Kidney (tissue), 14 donors: ENCODE measurements around the gene NDUFB2. TPM values are rescaled to one million over a fixed set of nuclear protein-coding genes. Genes with fewer than 3 reads are reported as not detected.
A peak's percentile ranks its signal among the peaks of the same experiment; 100 is the strongest.

Source experiments
- DNase-seq, 5 donors: peaks; one replicate each; pipeline ENCODE4 v3.0.0-alpha.2; 2013 to 2020
- FAIRE-seq: peaks from 2 replicates; lab custom pipeline; 2012; peaks lifted over from hg19 to GRCh38; lab: Jason Lieb, UNC
- H3K27ac ChIP-seq, 2 donors: one replicate each; pipeline ENCODE4 v1.7.0; 2013; ENCODE audit warnings: low read depth in 2 of 2, low read length in 2 of 2, inconsistent platforms in 1 of 2
- H3K27me3 ChIP-seq: one replicate; pipeline ENCODE4 v1.7.1; 2013; ENCODE audit warnings: low read length, inconsistent platforms; ENCODE audit not compliant: control insufficient read depth, insufficient read depth
- H3K36me3 ChIP-seq, 3 donors: one replicate each; pipeline versions ENCODE4 v1.7.0 to v1.7.1; 2013; ENCODE audit warnings: low read length in 3 of 3, control low read depth in 1 of 3, inconsistent platforms in 1 of 3; ENCODE audit not compliant: insufficient read depth in 3 of 3, control insufficient read depth in 2 of 3
- H3K4me1 ChIP-seq, 3 donors: one replicate each; pipeline versions ENCODE4 v1.7.0 to v1.7.1; 2013; ENCODE audit warnings: low read length in 3 of 3, inconsistent platforms in 1 of 3, low read depth in 1 of 3; ENCODE audit not compliant: control insufficient read depth in 2 of 3, insufficient read depth in 2 of 3
- H3K4me3 ChIP-seq, 3 donors: one replicate each; pipeline versions ENCODE4 v1.7.0 to v1.8.1; 2013; ENCODE audit warnings: low read length in 3 of 3, control low read depth in 1 of 3, inconsistent platforms in 1 of 3
- H3K9ac ChIP-seq, 3 donors: one replicate each; pipeline versions ENCODE4 v1.7.0 to v1.7.1; 2013; ENCODE audit warnings: low read length in 3 of 3, control low read depth in 1 of 3, inconsistent platforms in 1 of 3
- H3K9me3 ChIP-seq, 3 donors: one replicate each; pipeline versions ENCODE4 v1.7.0 to v1.7.1; 2013; ENCODE audit warnings: low read length in 3 of 3, control low read depth in 1 of 3, inconsistent platforms in 1 of 3; ENCODE audit not compliant: control insufficient read depth in 2 of 3, insufficient read depth in 1 of 3
- intact Hi-C: fragments of 100-400 bp; cut with DNase I; formaldehyde crosslinking; loops from one replicate; pipeline ENCODE4 v1.11.1; 2022
- polyA plus RNA-seq: library from polyadenylated mRNA; stranded (reverse); fragments of 350-450 nt; fragmentation: Illumina TruSeq; extraction: RNeasy Lipid Tissue Mini Kit (QIAGEN cat#74804); gene quantifications from one replicate; pipeline ENCODE4 v1.2.3, GENCODE V29; 2014; ENCODE audit warnings: low read depth, low replicate concordance; ENCODE audit not compliant: insufficient read depth
- total RNA-seq: library from RNA; stranded (reverse); fragmentation: NEBNext Ultra II Directional; extraction: Animal tissue kit (Norgen Biotek cat#: 25700); gene quantifications from one replicate; pipeline ENCODE4 v1.2.1, GENCODE V29; 2021
- TF ChIP-seq, protein P1 (sequence below): IDR thresholded peaks from 3 replicates; pipeline ENCODE4 v1.5.1; 2012; ENCODE audit warnings: mild to moderate bottlenecking, moderate library complexity, borderline replicate concordance; ENCODE audit not compliant: insufficient read depth; ENCODE audit errors: extremely low read depth
- donor health status: control.
- donor health status: control.
- donor health status: control.
- donor health status: control.
- donor health status: control.
- donor health status: DM: yes; HTN: yes; CAD: no.
- donor health status: Normal renal cell carcinoma (clear cell type).

The NDUFB2 gene
- total and polyA plus RNA-seq, 2 donors from 2014 or later: 255 to 998 TPM

DNA sequence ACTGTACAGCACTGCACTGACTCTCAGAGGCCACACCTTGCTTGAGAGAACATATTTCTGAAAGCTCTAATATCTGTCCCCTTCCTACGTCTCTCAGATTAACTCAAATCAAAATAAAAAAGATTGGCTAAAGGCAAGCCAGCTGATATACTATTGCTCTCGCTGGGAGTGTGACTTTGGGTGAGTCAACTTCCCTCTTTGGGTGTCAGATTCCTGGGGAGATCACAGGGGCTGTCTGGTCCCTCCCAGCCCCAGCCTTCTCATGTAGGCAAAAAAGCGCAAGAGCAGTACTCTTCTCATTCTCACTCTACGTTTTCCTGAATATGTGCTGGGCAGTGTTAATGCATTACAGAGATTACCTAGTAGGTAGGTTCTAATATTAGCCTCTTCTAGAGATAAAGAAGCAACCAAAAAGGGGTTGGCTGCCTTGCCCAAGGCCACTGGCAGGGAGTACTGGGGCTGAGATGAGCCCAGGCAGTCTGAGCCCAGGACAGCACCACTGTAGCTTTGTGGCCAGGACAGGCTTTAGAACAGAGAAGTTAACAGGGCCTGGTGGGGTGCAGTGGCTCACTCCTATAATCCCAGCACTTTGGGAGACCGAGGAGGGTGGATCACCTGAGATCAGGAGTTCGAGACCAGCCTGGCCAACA is 46.8 kb upstream of the NDUFB2 start:
- H3K36me3 ChIP-seq: no peaks in the 10 kb centered on the region
- DNase-seq: no peak
- FAIRE-seq: no peak
- intact Hi-C loops: loop anchor here (5.0 kb wide), 1 partner anchor 132 kb away; no protein-coding TSS in a partner anchor
- H3K4me1 ChIP-seq: peaks cover 0 to 3% (median 2%) of the 10 kb centered on the region in 3 donors
- no peak overlapping the region for H3K27ac ChIP-seq
- H3K9ac ChIP-seq: no peak overlapping the region
- no peaks in the 10 kb centered on the region for H3K9me3 ChIP-seq
- no peaks in the 10 kb centered on the region for H3K27me3 ChIP-seq
- TF ChIP-seq, protein P1, sequence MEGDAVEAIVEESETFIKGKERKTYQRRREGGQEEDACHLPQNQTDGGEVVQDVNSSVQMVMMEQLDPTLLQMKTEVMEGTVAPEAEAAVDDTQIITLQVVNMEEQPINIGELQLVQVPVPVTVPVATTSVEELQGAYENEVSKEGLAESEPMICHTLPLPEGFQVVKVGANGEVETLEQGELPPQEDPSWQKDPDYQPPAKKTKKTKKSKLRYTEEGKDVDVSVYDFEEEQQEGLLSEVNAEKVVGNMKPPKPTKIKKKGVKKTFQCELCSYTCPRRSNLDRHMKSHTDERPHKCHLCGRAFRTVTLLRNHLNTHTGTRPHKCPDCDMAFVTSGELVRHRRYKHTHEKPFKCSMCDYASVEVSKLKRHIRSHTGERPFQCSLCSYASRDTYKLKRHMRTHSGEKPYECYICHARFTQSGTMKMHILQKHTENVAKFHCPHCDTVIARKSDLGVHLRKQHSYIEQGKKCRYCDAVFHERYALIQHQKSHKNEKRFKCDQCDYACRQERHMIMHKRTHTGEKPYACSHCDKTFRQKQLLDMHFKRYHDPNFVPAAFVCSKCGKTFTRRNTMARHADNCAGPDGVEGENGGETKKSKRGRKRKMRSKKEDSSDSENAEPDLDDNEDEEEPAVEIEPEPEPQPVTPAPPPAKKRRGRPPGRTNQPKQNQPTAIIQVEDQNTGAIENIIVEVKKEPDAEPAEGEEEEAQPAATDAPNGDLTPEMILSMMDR: no peak
- no peak overlapping the region for H3K4me3 ChIP-seq

DNA sequence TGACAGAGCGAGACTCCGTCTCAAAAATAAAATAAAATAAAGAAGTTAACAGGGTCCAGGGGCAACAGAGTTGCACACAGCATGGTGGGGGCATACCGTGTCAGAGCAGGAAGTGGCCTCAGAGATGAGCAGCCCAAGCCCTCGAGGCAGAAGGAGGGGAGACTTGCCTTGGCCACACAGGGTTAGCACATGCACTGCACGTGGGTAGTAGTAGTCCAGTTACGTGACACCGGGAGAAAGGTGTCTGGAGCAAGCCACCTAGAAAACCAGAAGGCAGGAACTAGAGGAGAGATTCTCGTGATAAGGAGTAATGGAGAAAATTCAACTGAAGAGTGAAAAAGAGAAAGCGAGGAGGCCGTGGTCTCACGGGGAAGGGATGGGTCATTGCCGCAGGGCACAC is 46.1 kb upstream of the NDUFB2 start:
- FAIRE-seq: no peak

DNA sequence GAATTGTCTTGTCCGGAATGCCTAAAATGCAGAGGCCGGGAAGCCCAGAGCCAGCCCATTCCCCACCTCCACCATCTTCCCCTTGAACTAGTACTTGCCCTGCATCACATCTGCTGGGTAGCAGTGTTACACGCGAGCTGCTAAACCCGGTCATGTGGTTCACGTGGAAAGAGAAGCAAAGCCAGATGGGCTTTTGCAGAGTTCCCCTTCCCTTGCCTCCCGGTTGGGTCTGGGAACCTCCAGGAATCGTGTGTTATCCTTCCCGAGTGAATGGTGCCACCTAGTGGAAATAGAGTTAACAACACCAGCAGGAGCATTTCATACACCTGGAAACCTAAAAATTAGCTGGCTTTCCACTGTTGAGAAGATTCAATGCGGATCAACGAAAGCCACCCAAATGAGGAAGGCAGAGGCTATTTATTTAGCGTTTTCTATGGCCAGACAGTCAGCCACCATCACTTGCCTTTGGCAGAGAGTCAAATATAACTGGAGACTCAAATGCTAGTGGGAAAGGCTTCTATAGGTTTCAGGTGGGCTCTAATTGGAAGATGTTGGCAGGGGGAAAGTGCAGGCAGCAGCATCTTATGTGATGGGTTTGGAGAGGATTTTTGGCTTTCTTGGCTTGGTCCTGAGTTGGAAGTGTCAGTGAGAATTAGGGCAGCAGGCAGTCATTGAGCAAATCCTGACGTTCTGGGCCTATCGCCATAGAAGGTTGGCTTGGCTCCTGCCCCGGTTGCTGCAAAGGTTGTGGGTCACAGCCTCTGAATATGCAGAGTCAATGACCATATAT is 43.0 kb upstream of the NDUFB2 start:
- intact Hi-C loops: loop anchor here (5.0 kb wide), 1 partner anchor 136 kb away; no protein-coding TSS in a partner anchor
- Histone ChIP-seq H3K9me3 (no peaks in the 10 kb centered on the region), H3K27ac (no peak overlapping the region), H3K4me3 (no peak overlapping the region), H3K4me1 (peaks cover 2 to 8% (median 5%) of the 10 kb centered on the region in 3 donors), H3K36me3 (no peaks in the 10 kb centered on the region), H3K9ac (no peak overlapping the region), H3K27me3 (no peaks in the 10 kb centered on the region)
- no peak for FAIRE-seq
- TF ChIP-seq, protein P1: peak; percentile 90
- DNase-seq: peak in 4 of 5 donors; percentile 80 to 95 (median 85)

More for the DNA sequence above, 46.1 kb upstream of the NDUFB2 start:
- Histone ChIP-seq H3K27me3 (no peaks in the 10 kb centered on the region), H3K4me3 (no peak overlapping the region), H3K9ac (no peak overlapping the region), H3K36me3 (no peaks in the 10 kb centered on the region), H3K27ac (no peak overlapping the region), H3K9me3 (no peaks in the 10 kb centered on the region), H3K4me1 (peaks cover 0 to 3% (median 2%) of the 10 kb centered on the region in 3 donors)
- TF ChIP-seq, protein P1: no peak
- no peak for DNase-seq
- intact Hi-C loops: loop anchor here (5.0 kb wide), 1 partner anchor 133 kb away; no protein-coding TSS in a partner anchor
